HepG2 (cell line): Measurements from ENCODE around the gene DPY30. TPM values are rescaled to one million over a fixed set of nuclear protein-coding genes. Genes with fewer than 3 reads are reported as not detected.

Experiments
- AHDC1 ChIP-seq: sonication (generic); formaldehyde crosslinking; IDR thresholded peaks from 2 replicates; pipeline ENCODE4 v1.5.1; 2020; ENCODE audit warnings: mild to moderate bottlenecking, missing genetic modification reagents, borderline replicate concordance
- ATF3 ChIP-seq: sonication (generic); formaldehyde crosslinking; IDR thresholded peaks from 2 replicates; pipeline ENCODE4 v1.4.0; 2020; ENCODE audit warnings: missing genetic modification reagents
- DRAP1 ChIP-seq: IDR thresholded peaks from 2 replicates; pipeline ENCODE4 v1.6.1; 2016; ENCODE audit warnings: missing genetic modification reagents, missing compliant biosample characterization
- FOXO4 ChIP-seq: sonication (generic); formaldehyde crosslinking; conservative IDR thresholded peaks from 2 replicates; pipeline ENCODE4 v1.8.1; 2023; ENCODE audit warnings: missing genetic modification reagents
- HDAC2 ChIP-seq: sonication (generic); formaldehyde crosslinking; IDR thresholded peaks from 2 replicates; pipeline ENCODE4 v1.4.0; 2020; ENCODE audit warnings: missing genetic modification reagents
- HNRNPK ChIP-seq: fragments of 200-400 bp; formaldehyde crosslinking; IDR thresholded peaks from 2 replicates; pipeline ENCODE4 v1.6.1; 2018; ENCODE audit warnings: low read length, low read depth, moderate library complexity, mild to moderate bottlenecking; ENCODE audit not compliant: poor library complexity, severe bottlenecking
- RNF219 ChIP-seq: sonication (generic); formaldehyde crosslinking; IDR thresholded peaks from 2 replicates; pipeline ENCODE4 v1.5.0; 2020; ENCODE audit warnings: mild to moderate bottlenecking, missing genetic modification reagents
- TEF ChIP-seq: sonication (generic); formaldehyde crosslinking; IDR thresholded peaks from 2 replicates; pipeline ENCODE4 v1.5.0; 2020; ENCODE audit warnings: missing genetic modification reagents
- THYN1 ChIP-seq: sonication (generic); formaldehyde crosslinking; IDR thresholded peaks from 2 replicates; pipeline ENCODE4 v1.8.1; 2023; ENCODE audit warnings: low read depth, mild to moderate bottlenecking, moderate library complexity, missing genetic modification reagents, borderline replicate concordance
- YEATS4 ChIP-seq: sonication (generic); formaldehyde crosslinking; IDR thresholded peaks from 2 replicates; pipeline ENCODE4 v1.4.0; 2020; ENCODE audit warnings: missing genetic modification reagents, borderline replicate concordance
- ZNF512 ChIP-seq: sonication (generic); formaldehyde crosslinking; IDR thresholded peaks from 2 replicates; pipeline ENCODE4 v1.4.0; 2020; ENCODE audit warnings: mild to moderate bottlenecking, missing genetic modification reagents
- ZNF543 ChIP-seq: sonication (generic); formaldehyde crosslinking; IDR thresholded peaks from 2 replicates; pipeline ENCODE4 v1.4.0; 2020; ENCODE audit warnings: mild to moderate bottlenecking, missing genetic modification reagents
- ZNF605 ChIP-seq: sonication (generic); formaldehyde crosslinking; IDR thresholded peaks from 2 replicates; pipeline ENCODE4 v1.8.0; 2022; ENCODE audit warnings: mild to moderate bottlenecking, missing genetic modification reagents
- polyA plus RNA-seq, 8 experiments: library from polyadenylated mRNA; depleted of rRNA in 3 of 8; stranded (reverse) in 7 of 8; unstranded in 1 of 8; fragments of >200 nt; fragmentation: Illumina TruSeq in 4 of 8; extraction: Trizol in 4 of 8; gene quantifications; 2 replicates each; pipeline versions ENCODE4 v1.2.1 to v1.2.3, GENCODE V29; 2011 to 2016; ENCODE audit warnings: low read depth in 4 of 8, missing spikeins in 1 of 8, mixed read lengths in 1 of 8; ENCODE audit not compliant: insufficient read depth in 1 of 8
- total RNA-seq, 5 experiments: library from RNA; depleted of rRNA; stranded (reverse); fragments of >200 nt; fragmentation: Illumina TruSeq; extraction: Trizol; gene quantifications; 2 replicates each; pipeline ENCODE4 v1.2.3, GENCODE V29; 2016; ENCODE audit warnings: low read depth in 1 of 5

Gene DPY30
- total and polyA plus RNA-seq, 2 of the 13 experiments (the other 11 are each of a cell fraction or from before 2014, with no cell fraction given): 98.1 to 118 TPM

GRCh38 chr2:32061973-32062861 lies 22.6 kb upstream of the DPY30 start (continued):
- peak; percentile 98 for TF ChIP-seq ZNF512 (CRISPR knock-in tag)
- TF ChIP-seq HDAC2 (CRISPR knock-in tag): peak; percentile 18; the same call in 1 of the 2 replicates
- 0 out of 2 replicates have a peak, but pooled peaks have one; percentile 53 for TF ChIP-seq RNF219 (CRISPR knock-in tag)
- TF ChIP-seq FOXO4 (CRISPR knock-in tag): 0 out of 2 replicates have a peak, but pooled peaks have one; percentile 89
- 0 out of 2 replicates have a peak, but pooled peaks have one; percentile 71 for TF ChIP-seq TEF (CRISPR knock-in tag)
- TF ChIP-seq ATF3: 0 out of 2 replicates have a peak, but pooled peaks have one; percentile 29
- peak; percentile 30; the same call in 1 of the 2 replicates for TF ChIP-seq YEATS4 (CRISPR knock-in tag)
- no peak for TF ChIP-seq HNRNPK
- TF ChIP-seq ZNF605 (CRISPR knock-in tag): 0 out of 2 replicates have a peak, but pooled peaks have one; percentile 54
- TF ChIP-seq ZNF543 (CRISPR knock-in tag): no peak
- 0 out of 2 replicates have a peak, but pooled peaks have one; percentile 31 for TF ChIP-seq DRAP1 (CRISPR knock-in tag)
- peak; percentile 45; the same call in 1 of the 2 replicates for TF ChIP-seq AHDC1 (CRISPR knock-in tag)
- TF ChIP-seq THYN1 (CRISPR knock-in tag): no peak
